Hepatocyte (in vitro differentiated cells): ENCODE measurements around the gene CAPN12.

ENCODE experiments used
- EZH2phosphoT487 ChIP-seq: fragments of 200-600 bp; sonication (generic); IDR thresholded peaks from one replicate; pipeline ENCODE4 v1.6.1; 2018; ENCODE audit warnings: antibody characterized with exemption, mild to moderate bottlenecking, low read depth, moderate library complexity; ENCODE audit not compliant: unreplicated experiment, severe bottlenecking
- TF ChIP-seq, protein P1 (sequence below): fragments of 200-600 bp; sonication (generic); IDR thresholded peaks from 2 replicates; pipeline ENCODE4 v1.5.1; 2016; ENCODE audit warnings: antibody characterized with exemption, mild to moderate bottlenecking; ENCODE audit not compliant: poor library complexity

DNA sequence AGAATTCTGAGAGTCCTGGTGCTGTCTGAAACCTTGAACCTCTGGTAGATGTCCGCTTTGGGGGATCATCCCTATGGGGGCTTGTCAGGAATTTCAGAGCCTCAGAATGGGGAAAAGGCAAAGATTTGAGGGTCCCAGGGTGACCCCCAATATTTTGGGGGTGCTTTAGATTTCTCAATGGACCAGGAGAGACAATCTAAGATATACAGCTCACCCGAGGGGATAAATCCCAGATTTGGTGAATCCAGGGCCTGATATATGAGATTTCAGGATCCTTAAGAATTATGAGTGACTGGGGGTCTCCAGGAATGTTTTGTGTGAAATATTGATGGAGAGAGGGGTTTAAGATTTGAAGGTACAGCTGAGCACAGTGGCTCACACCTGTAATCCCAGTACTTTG lies 3.3 kb downstream of the CAPN12 start:
- TF ChIP-seq, protein P1, sequence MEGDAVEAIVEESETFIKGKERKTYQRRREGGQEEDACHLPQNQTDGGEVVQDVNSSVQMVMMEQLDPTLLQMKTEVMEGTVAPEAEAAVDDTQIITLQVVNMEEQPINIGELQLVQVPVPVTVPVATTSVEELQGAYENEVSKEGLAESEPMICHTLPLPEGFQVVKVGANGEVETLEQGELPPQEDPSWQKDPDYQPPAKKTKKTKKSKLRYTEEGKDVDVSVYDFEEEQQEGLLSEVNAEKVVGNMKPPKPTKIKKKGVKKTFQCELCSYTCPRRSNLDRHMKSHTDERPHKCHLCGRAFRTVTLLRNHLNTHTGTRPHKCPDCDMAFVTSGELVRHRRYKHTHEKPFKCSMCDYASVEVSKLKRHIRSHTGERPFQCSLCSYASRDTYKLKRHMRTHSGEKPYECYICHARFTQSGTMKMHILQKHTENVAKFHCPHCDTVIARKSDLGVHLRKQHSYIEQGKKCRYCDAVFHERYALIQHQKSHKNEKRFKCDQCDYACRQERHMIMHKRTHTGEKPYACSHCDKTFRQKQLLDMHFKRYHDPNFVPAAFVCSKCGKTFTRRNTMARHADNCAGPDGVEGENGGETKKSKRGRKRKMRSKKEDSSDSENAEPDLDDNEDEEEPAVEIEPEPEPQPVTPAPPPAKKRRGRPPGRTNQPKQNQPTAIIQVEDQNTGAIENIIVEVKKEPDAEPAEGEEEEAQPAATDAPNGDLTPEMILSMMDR = no peak
- no peak for TF ChIP-seq EZH2phosphoT487
